GM18867 (cell line): ENCODE results near the gene BEND7.
"Not testable (repeated sequence)": the region's sequence is repeated elsewhere in the genome, so short reads cannot be mapped to it uniquely, and the experiment has no call there.

Experiments used
- ATAC-seq: cut with Tn5 transposase; IDR thresholded peaks from one replicate; pipeline ENCODE4 v1.9.1; 2021; ENCODE audit warnings: mild to moderate bottlenecking, moderate library complexity; ENCODE audit not compliant: unreplicated experiment

The BEND7 gene

DNA sequence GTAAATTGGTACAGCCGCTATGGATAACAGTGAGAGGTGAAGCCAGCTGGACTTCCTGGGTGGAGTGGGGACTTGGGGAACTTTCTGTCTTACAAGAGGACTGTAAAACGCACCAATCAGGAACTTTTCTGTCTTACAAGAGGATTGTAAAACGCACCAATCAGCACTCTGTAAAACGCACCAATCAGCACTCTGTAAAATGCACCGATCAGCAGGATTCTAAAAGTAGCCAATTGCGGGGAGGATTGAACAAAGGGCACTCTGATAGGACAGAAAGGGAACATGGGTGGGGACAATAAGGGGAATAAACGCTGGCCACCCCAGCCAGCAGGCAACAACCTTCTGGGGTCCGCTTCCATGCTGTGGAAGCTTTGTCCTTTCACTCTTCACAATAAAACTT lies 100.9 kb downstream of the BEND7 start:
- not testable (repeated sequence) for ATAC-seq

DNA sequence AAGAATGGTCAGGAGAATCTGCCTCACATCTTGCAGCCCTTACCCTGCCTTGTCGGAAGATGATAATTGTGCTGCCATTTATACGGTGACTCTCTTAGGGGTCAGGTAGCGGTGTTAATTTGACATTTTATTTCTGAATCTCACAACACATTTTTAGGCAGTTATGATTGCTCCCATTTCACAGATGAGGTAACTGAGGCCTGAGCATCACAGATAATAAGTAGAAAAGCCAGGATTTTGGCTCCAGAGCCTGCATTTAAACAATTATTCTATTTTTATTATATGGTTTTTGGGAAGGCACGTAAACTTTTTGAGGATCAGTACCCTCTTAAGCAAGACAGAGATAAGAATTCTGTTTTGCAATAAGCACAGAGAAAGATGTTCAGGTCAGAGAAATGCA lies 103.4 kb downstream of the BEND7 start:
- no peak for ATAC-seq

DNA sequence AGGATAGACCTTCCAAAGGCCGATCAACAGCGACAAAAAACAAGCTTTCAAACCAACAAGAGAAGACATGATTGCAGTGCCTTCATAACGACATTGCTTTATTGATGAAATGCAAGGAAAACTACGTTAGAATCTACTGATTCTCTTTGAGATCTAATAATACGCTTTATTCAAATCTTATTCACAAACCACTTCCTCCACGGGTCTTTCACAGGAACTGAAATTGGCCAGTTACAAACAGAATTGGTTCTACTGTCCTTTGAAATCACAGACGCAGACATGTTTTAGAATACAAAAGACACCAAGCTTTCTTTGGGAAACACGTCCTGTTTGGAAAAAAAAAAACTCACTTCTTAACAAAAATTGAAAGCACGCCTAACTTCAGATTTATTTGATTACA lies 106.0 kb downstream of the BEND7 start:
- ATAC-seq: peak; percentile 58

DNA sequence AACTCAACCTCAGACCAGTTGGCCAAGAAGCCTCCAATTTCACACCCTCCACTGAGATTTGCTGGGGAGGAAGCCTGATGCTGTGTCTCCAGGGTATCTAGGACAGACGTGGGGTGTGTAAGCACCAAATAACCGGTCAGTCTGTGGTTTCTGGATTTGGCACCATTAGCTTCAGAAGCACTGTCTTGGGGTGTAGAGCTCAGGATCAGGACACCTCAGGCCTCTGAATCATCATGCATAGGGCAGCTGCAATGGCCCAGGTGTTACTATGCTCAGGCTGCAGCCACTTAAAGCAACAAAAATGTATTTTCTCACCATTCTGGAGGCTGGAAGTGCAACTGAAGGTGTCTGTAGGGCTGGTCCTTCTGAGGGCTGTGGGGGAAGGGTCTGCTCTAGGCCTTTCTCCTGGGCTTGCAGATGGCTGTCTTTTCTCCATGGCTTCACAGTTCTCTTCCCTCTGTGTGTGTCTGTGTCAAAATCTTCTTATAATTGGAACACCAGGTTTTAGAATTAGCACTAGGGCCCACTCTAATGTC lies 107.4 kb downstream of the BEND7 start:
- ATAC-seq: no peak

DNA sequence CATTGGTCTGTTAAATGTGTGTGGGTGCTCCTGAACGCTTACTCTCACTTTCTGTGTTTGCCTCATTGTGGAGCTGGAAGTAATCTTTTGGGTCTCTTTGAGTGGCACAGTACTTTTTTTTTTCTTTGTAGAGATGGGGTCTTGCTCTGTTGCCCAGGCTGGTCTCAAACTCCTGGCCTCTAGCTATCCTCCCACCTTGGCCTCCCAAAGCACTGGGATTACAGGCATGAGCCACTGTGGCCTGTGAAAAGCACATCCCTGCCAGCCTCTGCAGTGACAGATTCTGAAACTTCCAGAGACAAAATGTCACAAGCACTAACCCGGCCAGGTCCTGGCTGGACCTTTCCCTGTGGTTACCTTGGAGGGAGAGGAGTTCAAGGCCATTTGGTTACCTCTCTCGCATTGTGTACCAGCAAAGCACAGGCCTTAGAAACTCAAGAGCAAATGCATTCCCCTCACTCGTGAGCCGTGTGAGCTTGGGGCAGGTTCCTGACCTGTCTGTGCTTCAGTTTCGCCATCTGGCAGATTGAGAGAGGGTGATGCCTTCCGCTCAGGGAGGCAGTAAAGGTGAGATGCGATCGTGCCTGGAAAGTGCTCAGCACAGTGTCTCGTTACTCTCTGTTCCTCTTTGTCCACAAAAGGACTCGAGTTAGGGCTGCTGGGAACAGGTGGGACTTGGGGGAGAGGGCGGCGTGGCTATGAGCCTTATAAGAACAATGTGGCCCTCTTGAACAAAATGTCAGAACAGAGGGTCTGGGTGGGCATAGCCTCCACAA lies 108.1 kb downstream of the BEND7 start:
- no peak for ATAC-seq

DNA sequence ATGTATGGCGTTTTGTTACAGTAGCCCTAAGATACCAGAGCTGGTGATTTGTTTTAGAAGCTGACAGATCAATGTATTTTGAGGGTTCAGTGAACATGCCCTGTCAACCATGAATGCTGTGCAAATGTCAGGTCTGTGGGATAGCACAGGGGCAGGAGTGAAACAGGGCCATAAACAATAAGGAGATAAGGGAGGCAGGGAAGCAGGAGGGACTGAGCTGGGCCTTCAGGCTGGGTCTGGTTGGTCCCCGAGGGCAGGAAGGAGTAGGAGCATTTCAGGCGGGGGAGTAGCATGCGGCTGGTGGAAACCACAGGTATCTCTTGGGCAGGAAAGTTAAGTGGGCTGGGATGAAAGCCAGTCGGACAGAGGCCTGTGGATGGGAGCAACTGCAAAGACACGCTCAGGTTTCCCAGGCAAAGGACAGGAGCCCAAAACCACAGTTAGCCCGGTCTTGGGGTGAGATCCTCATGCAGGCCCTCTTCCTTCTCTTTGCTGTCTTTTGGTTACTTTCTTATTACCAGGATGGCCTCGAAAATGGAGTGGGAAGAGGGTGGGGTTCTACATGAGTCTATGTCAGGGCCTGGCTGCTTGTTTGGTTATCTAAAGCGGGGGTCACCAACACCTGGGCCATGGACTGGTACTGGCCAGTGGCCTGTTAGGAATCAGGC lies 111.2 kb downstream of the BEND7 start:
- ATAC-seq: no peak

DNA sequence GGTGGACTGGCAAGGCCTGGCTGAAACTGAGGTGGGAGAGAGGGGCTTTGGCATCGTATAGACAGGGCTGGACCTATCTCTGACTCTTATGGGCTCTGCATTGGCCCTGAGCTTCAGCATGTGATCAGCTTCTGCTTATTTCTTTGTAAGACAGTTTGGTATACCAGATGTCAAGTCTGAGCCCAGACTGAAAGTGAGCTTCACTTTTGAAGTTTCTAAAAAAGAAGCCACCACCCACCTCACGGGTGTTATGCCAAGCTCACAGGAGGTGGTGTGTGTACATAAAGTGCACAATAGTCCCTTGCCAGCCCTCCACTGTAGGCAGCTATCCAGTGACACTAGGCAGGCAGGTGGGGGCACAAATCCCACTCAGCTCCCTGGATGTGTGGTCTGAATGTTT lies 112.1 kb downstream of the BEND7 start:
- ATAC-seq: no peak

DNA sequence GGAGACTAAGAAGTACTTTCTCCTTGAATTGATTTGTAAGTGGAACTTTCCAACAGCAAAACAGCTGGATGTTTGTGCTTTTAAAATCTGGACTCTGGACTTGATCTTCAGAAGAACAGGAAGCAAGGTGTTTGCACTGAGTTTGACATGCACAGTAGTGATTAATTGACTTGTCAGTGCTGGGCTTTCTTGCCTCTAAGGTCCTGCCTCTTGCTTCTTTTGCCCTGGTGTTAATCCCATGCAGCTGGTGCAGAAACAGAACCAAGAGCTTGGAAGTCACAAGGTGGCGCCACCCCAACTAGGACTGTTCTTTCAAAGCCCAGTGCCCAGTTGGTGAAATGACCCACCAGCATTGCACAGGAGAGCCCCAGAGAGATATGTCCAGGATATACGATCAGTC lies 114.0 kb downstream of the BEND7 start:
- no peak for ATAC-seq

DNA sequence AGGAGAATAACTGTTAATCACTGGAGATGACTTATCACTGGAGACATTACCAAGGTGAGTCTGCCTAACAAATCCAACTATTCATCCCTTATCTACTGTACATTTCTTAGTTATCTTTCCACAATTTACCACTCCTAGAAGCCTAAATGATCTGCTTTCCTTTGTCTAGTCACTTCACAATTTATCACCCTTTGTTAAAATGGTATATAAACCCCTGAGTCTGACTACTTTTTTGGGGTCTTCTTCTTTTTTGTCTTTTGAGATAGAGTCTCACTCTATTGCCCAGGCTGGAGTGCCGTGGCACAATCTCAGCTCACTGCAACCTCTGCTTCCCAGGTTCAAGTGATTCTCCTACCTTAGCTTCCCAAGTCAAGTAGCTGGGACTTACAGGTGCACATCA lies 114.7 kb downstream of the BEND7 start:
- ATAC-seq: no peak

DNA sequence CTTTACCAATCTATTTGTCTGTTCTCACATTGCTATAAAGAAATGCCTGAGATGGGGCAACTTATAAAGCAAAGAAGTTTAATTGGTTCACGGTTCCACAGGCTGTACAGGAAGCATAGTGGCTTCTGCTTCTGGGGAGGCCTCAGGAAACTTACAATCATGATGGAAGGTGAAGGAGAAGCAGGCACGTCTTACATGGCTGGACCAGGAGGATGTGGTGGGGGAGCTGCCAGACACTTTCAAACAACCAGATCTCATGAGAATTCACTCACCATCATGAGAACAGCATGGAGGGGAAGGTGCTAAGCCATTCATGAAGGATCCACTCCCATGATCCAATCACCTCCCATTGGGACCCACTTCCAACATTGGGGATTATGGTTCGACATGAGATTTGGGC lies 115.9 kb downstream of the BEND7 start:
- no peak for ATAC-seq

DNA sequence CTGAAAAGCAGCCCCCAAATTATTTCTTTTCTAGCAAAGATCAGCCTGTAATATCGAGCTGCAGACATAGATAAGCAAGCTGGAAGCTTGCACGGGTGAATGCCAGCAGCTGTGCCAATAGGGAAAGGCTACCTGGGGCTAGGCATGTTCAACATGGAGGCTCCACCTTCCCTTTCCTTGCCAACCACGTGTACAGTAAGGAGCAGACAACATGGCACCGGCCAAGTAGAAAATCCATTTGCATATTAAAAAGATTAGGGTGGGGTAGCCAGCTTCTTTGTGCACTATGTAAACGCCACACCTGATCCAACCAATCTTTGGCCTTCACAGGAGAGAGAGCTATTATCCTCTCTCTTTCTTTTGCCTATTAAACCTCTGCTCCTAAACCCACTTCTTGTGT lies 124.0 kb downstream of the BEND7 start:
- no peak for ATAC-seq

DNA sequence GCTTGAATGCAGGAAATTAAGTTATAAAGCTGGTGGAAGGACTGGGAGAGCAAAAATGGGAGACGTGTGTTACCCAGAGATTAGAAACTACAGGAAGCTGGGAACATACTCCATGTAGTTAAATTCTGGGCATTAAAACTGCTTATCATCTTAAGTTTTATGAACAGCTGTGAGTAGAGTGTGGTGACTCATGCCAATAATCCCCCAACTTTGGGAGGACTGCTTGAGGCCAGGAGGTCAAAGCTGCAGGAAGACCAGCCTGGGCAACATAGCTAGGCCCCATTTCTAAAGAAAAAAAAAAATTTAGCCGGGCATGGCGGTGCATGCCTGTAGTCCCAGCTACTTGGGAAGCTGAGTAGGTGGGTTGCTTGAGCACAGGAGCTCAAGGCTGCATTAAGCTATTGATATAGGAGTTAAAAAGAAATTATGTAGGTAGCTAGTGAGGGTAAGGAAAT lies 124.5 kb downstream of the BEND7 start:
- no peak for ATAC-seq

DNA sequence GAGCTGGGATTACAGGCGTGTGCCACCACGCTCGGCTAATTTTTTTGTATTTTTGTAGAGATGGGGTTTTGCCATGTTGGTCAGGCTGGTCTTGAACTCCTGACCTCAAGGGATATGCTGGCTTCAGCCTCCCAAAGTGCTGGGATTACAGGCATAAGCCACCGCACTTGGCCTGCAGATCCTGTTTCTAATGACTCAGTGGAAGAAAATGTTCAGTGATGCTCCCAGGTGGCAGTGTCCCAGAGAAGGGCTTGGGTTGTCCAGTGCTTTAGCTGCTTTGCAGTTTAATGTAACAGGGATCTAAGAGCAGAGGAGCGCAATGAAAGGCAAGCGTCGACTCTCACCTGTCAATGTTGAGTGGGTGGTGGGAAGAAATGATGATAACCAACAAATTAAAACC lies 125.4 kb downstream of the BEND7 start:
- not testable (repeated sequence) for ATAC-seq

DNA sequence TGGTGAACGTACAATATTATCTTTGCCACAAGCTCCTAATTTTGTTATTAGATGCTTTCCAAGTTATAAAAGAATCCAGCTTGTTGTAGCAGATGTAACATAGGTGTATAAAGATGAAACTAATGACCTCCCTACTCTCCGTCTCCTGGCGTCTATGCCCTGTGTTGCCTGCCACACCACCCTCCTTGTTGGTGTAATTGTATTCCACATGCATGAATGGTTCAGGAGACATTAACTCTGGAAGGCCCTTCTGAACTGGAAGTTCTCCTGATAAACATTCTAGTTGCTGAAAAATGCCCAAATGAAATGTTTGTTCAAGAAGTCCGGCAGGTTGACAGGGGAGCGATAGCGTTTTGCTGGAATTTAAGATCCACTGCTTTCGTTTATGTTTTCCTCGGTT lies 126.8 kb downstream of the BEND7 start:
- no peak for ATAC-seq

DNA sequence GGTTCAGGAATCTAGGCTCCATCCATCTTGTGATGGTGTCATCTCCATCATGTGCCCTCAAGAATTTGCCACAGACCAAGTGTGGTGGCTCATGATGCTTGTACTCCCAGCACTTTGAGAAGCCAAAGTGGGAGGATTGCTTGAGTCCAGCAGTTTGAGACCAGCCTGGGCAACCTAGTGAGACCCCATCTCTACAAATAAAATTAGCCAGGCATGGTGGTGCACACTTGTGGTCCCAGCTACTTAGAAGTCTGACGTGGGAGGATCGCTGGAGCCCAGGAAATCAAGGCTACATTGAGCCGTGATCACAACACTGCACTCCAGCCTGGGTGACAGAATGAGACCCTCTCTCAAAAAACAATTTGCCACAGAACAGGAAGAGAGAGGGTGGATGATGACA lies 127.7 kb downstream of the BEND7 start:
- ATAC-seq: no peak

DNA sequence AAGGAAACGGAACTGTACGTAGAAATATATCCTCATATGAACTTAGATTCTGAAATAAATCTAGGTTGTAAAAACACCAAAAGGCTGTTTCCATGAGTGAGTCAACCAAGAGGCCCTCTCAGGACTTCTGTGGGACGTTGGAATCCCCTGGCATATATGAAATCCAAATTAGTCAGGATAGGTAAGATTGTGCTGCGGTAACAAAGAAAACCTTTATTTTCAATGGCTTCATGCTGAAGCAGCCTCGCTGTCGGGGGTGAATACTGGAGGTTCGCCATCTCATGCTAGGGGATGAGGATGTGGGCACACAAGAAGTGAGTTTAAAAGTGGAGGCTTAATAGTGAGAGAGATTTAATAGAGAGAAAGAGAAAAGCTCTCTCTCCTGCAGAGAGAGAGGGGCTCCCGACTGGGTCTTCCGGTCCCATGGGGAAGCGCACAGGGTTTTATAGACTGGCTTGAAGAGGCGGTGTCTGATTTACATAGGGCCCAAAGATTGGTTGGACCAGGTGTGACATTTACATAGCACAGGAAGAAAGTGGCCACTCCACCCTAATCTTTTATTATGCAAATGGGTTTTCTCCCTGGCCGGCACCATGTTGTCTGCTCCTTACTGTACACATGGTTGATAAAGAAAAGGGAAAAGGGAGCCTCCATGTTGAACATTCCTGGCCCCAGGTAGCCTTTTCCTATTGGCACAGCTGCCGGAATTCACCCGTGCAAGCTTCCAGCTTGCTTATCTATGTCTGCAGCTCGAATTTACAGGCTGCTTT lies 128.4 kb downstream of the BEND7 start:
- ATAC-seq: no peak

DNA sequence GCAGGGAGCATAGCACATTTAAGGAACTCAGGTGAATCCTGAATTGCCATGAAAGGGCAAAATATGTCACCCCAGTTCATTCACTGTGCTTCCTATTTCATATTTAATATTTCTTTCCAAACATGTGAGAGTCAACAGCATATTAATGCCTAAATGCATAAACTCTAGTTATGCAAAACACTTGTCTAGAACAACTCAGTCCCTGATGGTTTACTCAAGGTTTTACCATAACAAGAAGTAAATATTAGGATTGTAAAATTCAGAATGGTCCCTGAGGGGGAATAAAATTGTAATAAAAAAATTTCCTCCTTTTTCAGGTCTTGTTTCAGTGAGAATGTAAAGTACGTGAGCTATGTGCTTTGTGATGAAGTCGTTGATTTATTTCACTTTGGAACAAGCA lies 129.1 kb downstream of the BEND7 start:
- no peak for ATAC-seq

DNA sequence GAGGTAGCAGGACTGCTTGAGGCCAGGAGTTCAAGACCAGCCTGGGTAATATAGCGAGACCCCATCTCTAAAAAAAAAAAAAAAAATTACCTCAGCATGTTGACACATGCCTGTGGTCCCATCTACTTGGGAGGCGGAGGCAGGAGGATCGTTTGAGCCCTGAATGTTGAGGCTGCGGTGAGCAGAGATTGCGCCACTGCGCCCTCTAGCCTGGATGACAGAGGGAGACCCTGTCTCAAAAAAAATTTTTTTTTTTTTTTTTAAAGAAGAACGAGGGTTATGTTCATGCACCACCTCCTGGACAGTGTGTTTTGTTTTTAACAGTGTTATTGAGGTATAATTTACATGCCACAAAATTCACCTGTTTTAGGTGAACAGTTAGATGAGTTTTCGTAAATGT lies 129.6 kb downstream of the BEND7 start:
- ATAC-seq: no peak

DNA sequence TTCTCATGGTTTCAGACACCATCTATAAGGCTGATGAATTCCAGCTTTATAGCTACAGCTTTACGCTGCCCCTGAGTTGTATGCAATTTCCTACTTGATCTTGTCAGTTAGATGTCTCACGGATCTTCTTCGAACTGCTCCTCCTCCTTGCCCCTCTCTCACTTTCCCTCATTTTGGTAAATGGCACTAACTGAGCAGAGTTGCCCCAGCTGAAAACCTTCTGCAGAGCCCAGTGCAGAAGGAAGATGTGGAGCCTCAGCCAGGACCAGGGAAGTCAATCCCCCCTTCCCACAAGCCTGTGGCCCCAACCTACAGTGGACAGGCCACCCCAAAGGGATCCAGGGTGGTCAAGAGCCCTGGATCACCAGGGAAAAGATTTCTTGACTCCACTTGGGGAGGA lies 131.8 kb downstream of the BEND7 start:
- ATAC-seq: no peak

DNA sequence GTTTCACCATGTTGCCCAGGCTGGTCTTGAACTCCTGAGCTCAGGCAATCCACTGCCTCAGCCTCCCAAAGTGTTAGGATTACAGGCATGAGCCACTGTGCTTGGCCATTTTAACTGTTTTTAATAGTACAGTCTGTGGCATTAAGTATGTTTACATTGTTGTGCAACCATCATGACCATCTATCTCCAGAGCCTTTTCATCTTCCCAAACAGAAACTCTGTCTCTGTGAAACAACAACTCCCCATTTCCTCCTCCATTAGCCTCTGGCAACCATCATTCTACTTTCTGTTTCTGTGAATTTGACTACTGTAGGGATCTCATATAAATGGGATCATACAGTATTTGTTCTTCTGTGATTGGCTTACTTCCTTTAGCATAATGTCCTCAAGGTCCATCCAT lies 132.4 kb downstream of the BEND7 start:
- ATAC-seq: no peak

DNA sequence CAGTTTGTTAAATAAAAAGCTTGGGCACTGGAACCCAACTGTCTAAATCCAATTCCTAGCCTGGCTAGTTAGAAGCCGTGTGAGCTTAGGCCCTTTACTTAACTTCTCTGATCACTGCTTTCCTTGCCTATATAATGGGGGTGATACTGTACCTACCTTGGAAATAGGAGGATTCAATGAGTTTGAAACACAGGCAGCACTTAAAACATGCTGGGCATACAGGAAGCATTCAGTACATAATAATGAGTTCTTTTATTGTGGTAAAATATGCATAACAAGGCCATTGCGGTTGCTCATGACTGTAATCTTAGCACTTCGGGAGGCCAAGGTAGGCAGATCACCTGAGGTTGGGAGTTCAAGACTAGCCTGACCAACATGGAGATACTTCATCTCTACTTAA lies 133.3 kb downstream of the BEND7 start:
- ATAC-seq: no peak

DNA sequence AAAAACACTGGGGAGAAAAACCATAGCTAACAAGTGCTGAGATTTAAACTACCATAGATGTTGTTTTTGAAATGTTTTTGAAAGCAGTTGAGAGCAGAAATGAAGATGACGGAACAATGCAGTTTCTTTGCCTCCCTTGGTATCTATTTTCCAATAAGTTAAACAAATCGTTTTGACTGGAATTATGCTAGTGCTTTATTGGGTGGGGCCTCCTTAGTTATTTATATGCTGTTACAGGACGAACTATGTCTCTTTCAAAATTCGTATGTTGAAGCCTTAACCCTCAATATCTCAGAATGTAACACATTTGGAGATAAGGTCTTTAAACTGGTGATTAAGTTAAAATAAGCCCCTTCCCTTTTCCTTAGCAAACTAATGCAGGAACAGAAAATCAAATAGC lies 135.2 kb downstream of the BEND7 start:
- no peak for ATAC-seq
